GM18519 (cell line): ENCODE measurements around the gene TOMM40.
"Not testable (repeated sequence)": the region's sequence is repeated elsewhere in the genome, so short reads cannot be mapped to it uniquely, and the experiment has no call there.

Source experiments
- ATAC-seq: cut with Tn5 transposase; IDR thresholded peaks from one replicate; pipeline ENCODE4 v1.9.1; 2021; ENCODE audit warnings: mild to moderate bottlenecking, moderate library complexity; ENCODE audit not compliant: unreplicated experiment, low FRiP score

TOMM40 gene

DNA sequence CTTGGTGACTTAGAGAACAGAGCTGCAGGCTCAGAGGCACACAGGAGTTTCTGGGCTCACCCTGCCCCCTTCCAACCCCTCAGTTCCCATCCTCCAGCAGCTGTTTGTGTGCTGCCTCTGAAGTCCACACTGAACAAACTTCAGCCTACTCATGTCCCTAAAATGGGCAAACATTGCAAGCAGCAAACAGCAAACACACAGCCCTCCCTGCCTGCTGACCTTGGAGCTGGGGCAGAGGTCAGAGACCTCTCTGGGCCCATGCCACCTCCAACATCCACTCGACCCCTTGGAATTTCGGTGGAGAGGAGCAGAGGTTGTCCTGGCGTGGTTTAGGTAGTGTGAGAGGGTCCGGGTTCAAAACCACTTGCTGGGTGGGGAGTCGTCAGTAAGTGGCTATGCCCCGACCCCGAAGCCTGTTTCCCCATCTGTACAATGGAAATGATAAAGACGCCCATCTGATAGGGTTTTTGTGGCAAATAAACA is 33.2 kb downstream of the TOMM40 start:
- no peak for ATAC-seq

DNA sequence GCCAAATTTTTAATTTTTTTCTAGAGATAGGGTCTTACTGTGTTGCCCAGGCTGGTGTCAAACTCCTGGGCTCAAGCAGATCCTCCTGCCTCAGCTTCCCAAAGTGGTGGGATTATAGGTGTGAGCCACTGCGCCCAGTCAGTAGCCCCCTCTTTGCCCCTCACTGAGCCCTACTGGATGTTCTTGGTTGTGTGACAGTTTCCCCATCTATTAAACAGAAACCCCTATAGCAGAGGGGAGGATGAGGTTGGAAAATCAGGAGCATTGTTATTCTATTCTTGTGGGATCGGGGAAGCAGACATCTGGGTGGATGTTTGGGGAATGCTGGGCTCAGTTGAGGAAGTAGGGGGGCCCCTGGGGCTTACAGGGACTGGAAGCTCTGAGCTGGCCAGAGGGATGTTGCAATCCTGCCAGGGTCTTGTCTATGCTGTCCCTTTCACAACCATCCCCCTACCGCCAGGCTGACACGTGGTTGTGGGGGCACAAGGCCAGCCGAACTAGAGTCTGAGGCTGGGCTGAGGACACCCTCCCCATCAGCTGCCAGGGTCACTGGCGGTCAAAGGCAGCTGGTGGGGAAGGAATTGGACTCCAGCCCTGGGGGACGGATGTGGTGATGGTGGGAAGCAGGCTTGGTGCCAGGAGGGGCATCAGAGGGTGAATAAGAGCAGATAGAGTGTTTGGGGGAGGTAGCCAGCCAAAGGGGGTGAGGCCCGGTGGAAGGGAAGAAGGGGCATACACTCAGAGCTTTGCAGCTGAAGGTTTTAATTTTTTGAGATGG is 34.2 kb downstream of the TOMM40 start:
- ATAC-seq = no peak

DNA sequence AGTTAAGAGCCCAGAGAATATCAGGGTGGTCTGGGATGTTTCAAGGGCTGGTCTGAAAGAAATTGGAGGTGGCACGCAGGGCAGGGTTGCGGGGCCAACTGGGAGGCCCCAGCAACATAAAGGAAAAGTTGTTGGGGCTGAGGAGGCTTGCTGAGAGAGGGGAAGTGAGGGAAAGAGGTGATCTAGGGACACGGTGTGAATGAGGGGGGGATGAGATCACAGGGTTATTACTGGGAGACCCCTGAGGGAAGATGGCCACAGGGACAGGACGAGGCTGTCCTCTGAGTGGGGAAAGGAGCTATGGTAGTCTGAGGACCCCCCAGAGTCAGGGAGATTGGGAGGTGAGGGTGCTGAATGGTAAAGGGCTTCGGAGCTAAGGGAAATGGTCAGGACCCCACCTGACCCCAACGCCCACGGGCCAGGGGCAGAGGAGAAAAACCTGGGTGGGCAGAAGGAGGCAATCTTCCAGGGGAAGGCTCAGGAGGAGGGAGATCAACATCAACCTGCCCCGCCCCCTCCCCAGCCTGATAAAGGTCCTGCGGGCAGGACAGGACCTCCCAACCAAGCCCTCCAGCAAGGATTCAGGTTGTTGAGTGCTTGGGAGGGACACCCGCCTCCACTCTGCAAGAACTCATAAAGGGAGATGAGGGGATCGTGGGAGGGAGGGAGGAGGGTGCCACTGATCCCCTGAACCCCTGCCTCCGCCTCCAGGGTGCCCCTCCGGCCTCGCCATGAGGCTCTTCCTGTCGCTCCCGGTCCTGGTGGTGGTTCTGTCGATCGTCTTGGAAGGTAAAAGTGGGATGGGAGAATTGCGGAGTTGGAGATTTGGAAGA is 35.4 kb downstream of the TOMM40 start:
- ATAC-seq = not testable (repeated sequence)

DNA sequence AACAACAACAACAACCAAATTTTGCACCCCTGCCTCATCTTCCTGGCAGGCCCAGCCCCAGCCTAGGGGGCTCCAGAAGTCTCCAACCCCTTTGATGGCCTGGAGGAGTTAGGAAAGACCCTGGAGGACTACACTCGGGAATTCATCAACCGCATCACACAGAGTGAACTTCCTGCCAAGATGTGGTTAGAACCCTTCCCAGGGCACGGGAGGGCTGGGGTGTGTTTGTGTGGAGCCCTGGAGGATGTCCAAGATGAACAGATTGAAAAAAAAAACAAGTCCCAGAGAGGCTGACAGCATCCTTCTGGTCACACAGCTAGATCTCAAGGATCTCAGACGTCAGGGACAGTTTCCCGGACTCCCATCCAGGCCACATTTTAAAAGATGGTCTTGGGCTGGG is 36.7 kb downstream of the TOMM40 start:
- ATAC-seq = no peak

DNA sequence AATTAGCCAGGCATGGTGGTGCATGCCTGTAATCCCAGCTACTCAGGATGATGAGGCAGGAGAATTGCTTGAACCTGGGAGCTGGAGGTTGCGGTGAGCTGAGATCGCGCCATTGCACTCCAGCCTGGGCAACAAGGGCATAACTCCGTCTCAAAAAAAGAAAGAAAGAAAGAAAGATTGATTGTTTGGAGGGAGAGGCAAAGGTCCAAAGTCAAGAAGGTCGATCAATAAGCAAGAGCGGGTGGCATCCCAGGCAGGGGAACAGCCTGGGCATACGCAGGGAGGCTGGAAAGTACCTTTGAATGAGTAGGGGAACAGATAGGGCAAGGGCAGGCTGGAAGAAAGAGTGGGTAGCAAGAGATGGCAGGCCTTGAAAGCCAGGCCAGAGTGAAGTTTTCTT is 39.0 kb downstream of the TOMM40 start:
- ATAC-seq = no peak

DNA sequence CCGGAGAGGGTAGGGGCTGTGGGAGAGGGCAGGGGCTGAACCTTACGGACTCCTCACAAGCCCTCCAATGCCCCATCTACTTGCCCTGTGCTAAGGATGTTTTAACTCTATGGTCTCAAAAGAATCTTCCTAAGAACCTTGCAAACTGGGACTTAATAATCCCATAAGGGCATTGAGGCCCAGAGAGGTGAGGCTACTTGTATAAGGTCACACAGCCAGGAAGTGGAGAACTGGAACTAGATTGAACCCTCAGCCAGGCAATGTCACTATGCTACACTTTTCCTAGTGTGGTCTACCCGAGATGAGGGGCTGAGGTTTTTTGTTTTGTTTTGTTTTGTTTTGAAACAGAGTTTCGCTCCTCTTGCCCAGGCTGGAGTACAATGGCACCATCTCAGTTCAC is 40.5 kb downstream of the TOMM40 start:
- ATAC-seq = no peak

DNA sequence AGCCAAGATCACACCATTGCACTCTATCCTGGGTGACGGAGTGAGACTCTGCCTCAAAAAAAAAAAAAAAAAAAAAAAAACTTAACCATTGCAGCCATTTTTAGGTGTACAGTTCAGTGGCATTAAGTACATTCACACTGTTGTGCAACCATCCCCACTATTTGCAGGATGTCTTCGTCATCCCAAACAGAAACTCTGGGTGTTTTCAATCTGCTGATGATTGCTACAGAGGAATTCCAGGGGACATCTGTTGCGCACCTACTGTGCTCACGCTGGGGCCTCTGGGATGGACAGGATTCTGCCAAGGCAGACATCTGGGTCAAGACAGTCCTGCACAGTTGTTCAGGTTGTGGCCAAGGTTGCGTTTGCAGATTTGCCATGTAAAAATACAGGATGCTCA is 48.6 kb downstream of the TOMM40 start:
- no peak for ATAC-seq

DNA sequence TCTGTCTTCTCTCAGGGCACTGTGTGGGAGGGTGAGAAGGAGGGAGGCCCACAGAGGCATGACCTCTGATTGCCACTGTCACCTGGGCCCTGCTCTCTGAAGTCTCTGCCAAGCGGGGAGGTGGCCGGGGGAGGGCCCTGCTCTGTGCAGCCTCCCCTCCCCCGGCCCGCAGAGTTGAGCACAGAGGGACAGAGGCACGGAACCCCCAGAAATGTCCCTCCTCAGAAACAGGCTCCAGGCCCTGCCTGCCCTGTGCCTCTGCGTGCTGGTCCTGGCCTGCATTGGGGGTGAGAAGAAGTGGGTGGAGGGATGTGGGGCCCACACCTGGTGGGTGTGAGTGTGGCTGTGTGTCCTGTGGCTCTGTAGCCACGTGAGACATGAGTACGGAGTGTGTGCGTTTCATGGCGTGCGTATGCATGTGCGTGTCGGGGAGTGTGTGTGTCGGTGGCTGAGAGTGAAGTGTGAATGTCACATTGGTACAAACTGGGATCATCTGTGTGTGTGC is 51.1 kb downstream of the TOMM40 start, which contains the start of gene APOC4:
Gene APOC4 (plus strand): TSS at position 171 of the 505 bp plus-strand sequence. CDS start 41 bp downstream, at position 212.
- ATAC-seq = no peak

DNA sequence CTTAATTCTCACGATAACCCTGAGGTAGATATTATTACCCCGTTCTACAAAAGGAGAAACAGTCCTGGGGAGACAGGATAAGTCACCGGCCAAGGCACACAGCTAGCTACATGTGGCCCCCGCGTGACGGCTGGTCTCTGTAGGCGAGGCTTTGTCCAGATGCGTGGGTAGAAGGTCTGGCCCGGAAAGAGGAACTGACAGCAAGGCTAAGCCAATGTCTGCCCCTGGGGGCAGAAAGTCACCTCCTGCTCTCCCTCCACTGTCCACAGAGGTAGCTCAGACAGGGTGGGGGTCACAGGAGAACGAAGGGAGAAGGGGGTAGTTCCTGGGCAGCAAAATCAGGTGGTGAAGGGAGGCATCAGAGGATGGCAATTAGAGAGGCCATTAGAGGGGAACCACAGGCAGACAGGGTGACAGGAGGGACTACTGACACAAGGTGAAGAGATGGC is 52.8 kb downstream of the TOMM40 start:
- ATAC-seq = no peak

DNA sequence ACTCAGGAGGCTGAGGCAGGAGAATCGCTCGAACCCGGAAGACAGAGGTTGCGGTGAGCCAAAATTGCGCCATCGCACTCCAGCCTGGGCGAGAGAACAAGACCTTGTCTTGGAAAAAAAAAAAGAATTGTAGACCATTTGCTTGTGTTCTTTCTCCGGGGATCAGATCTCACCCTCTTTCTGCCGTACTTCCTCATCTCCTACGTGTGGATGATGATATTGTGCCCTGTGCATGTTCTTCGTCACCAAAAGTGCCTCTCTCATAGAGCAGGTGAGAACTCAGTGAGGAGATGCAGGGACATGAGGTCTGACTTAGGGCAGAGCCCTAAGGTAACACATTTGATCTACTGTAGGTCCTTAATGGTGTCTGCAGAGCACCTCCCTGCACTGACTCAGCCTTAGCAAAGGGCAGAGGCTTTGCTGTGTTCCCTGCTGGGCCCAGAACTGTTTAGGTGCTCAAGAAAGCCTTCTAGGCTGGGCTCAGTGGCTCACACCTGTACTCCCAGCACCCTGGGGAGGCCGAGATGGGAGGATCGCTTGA is 56.1 kb downstream of the TOMM40 start:
- no peak for ATAC-seq

DNA sequence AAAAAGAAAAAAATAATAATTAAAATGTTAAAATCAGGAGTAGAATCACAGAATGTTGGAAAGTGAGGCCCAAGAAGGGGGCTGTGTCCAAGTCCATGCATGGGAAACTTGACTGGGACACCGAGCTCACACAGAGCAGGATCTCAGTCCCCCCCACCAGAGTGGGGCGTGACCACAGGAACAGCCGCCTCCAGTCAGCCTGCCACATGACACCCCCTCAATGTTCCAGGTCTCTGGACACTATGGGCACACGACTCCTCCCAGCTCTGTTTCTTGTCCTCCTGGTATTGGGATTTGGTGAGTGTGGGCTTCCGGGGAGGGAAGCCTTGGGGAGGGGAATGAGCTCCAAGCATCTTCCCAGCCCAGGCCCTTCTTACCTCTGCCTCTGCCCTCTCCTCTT is 57.2 kb downstream of the TOMM40 start:
- no peak for ATAC-seq

DNA sequence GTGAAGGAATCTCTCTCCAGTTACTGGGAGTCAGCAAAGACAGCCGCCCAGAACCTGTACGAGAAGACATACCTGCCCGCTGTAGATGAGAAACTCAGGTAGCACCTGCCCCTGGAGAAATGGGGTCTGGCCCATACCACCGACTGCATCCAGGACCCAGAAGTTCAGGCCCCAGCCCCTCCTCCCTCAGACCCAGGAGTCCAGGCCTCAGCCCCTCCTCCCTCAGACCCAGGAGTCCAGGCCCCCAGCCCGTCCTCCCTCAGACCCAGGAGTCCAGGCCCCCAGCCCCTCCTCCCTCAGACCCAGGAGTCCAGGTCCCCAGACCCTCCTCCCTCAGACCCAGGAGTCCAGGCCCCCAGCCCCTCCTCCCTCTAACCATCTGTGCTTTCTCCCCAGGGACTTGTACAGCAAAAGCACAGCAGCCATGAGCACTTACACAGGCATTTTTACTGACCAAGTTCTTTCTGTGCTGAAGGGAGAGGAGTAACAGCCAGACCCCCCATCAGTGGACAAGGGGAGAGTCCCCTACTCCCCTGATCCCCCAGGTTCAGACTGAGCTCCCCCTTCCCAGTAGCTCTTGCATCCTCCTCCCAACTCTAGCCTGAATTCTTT is 57.8 kb downstream of the TOMM40 start:
- ATAC-seq = no peak

DNA sequence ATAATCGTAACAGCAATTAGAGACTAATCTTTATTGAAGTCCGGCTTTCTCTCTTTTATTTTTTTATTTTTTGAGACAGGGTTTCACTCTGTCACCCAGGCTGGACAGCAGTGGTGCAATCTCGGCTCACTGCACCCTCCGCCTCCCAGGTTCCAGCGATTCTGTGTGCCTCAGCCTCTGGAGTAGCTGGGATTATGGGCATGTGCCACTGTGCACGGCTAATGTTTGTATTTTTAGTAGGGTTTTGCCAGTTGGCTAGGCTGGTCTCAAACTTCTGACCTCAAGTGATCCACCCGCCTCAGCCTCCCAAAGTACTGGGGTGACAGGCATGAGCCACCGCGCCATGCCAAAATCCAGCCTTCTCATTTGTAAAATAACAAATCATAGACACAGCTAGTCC is 58.5 kb downstream of the TOMM40 start:
- ATAC-seq = no peak

DNA sequence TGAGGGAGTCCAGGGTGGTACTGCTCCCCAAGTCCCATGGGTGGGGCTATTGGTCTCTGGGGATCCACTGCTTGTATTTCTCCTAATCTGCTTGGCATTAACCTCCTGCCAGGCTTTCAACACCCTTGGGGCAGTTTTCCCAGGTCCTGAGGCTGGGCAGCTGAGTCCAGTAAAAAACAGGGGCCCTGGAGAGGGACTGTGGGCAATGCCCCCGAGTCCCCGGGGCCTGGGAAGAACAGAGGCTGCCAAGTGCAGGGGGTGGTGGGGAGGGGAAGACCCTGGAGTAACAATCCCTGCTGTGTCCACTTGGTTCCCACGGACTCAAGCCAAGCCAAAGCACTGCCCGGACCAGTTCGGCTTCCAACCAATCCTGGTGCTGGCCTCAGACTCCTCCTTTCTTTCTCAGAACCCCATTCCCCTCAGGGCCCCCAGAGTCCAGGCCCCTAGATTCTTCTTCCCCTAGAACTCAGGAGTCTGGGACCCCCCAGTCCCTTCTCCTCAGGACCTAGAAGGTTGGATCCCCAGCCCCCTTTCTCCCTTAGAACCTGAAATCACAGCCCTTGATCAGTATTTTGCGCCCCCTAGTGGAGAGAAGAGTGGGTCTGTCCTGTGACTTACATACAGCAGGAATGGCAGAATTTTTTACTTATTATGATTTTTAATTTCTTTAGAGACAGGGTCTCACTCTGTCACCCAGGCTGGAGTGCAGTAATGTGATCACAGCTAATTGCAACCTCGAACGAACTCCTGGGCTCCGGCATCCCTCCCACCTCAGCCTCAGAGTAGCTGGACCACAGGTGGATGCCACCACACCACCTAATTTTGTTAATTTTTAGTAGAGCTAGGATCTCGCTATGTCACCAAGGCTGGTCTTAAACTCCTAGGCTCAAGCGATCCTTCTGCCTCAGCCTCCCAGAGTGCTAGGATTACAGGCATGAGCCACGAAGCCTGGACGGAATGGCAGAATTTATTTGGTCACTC is 60.4 kb downstream of the TOMM40 start:
- no peak for ATAC-seq
